H1 (cell line): ENCODE data around the gene UPF1. TPM values are rescaled to one million over a fixed set of nuclear protein-coding genes. Genes with fewer than 3 reads are reported as not detected.
A peak's percentile ranks its signal among the peaks of the same experiment; 100 is the strongest.

Experiments
- CTCF ChIA-PET: fragments of 300-600 bp; sonication (Branson Sonifier 250); formaldehyde crosslinking; loops from one replicate; lab custom pipeline; 2021; ENCODE audit not compliant: partially characterized antibody; lab: Charles Lee
- POLR2A ChIA-PET: fragments of 300-600 bp; sonication (Branson Sonifier 250); formaldehyde crosslinking; loops from one replicate; lab custom pipeline; 2021; ENCODE audit warnings: inconsistent platforms; ENCODE audit not compliant: partially characterized antibody; lab: Charles Lee
- DNase-seq, 2 experiments: peaks; one replicate each; pipeline versions ENCODE4 v3.0.0 to v3.0.0-alpha.2; 2010 to 2022; ENCODE audit warnings: low spot score in 2 of 2, low read depth in 1 of 2, mixed read lengths in 1 of 2
- FAIRE-seq: peaks from 2 replicates; lab custom pipeline; 2011; peaks lifted over from hg19 to GRCh38; lab: Jason Lieb, UNC
- H2AFZ ChIP-seq: 2 replicates; pipeline ENCODE4 v1.8.1; 2012; ENCODE audit warnings: low read length, inconsistent platforms
- H2AK5ac ChIP-seq: 2 replicates; pipeline ENCODE4 v1.6.1; 2013; ENCODE audit warnings: low read depth, low read length
- H2BK120ac ChIP-seq: replicated peaks from 2 replicates; pipeline ENCODE3; 2013; ENCODE audit warnings: low read depth, low read length, inconsistent platforms
- H2BK12ac ChIP-seq: 2 replicates; pipeline ENCODE4 v1.6.1; 2013; ENCODE audit warnings: low read depth, low read length
- H2BK15ac ChIP-seq: 2 replicates; pipeline ENCODE4 v1.6.1; 2013; ENCODE audit warnings: low read length
- H2BK20ac ChIP-seq: 2 replicates; pipeline ENCODE4 v1.6.1; 2013; ENCODE audit warnings: low read length
- H2BK5ac ChIP-seq: 2 replicates; pipeline ENCODE4 v1.6.1; 2013; ENCODE audit warnings: low read depth, low read length
- H3K14ac ChIP-seq: 2 replicates; pipeline ENCODE4 v1.6.1; 2013; ENCODE audit warnings: inconsistent platforms; ENCODE audit not compliant: insufficient read length
- H3K18ac ChIP-seq: 2 replicates; pipeline ENCODE4 v1.6.1; 2013; ENCODE audit warnings: low read length; ENCODE audit errors: extremely low read depth
- H3K23ac ChIP-seq: 2 replicates; pipeline ENCODE4 v1.6.1; 2013; ENCODE audit warnings: inconsistent platforms; ENCODE audit not compliant: insufficient read length
- H3K23me2 ChIP-seq: 2 replicates; pipeline ENCODE4 v1.6.1; 2013; ENCODE audit warnings: low read depth, low read length
- H3K27ac ChIP-seq: 2 replicates; pipeline ENCODE4 v1.6.1; 2011; ENCODE audit warnings: low read depth, low read length, inconsistent platforms
- H3K27me3 ChIP-seq, 4 experiments: replicated peaks in 1 of 4; 1 replicate in 1 of 4; 2 replicates in 3 of 4; pipeline versions ENCODE4 v1.6.1 to v1.8.1; 2011 to 2013; ENCODE audit warnings: low read length in 3 of 4, mild to moderate bottlenecking in 3 of 4, inconsistent platforms in 2 of 4, mixed read lengths in 2 of 4, moderate library complexity in 1 of 4; ENCODE audit not compliant: control insufficient read depth in 3 of 4, insufficient read depth in 3 of 4; ENCODE audit errors: extremely low read depth in 1 of 4
- H3K36me3 ChIP-seq, 4 experiments: 2 replicates each; pipeline versions ENCODE4 v1.6.1 to v1.8.1; 2011 to 2013; ENCODE audit warnings: mild to moderate bottlenecking in 4 of 4, low read length in 3 of 4, moderate library complexity in 2 of 4, control low read depth in 1 of 4, inconsistent platforms in 1 of 4; ENCODE audit not compliant: insufficient read depth in 4 of 4, control insufficient read depth in 2 of 4
- H3K4ac ChIP-seq: replicated peaks from 2 replicates; pipeline ENCODE3; 2013; ENCODE audit warnings: low read length, low read depth, mixed read lengths, inconsistent platforms; ENCODE audit not compliant: insufficient read length
- H3K4me1 ChIP-seq, 4 experiments: replicated peaks in 1 of 4; 1 replicate in 1 of 4; 2 replicates in 3 of 4; pipeline versions ENCODE4 v1.6.1 to v1.8.1; 2011 to 2013; ENCODE audit warnings: low read length in 3 of 4, inconsistent platforms in 2 of 4, mixed read lengths in 1 of 4; ENCODE audit not compliant: insufficient read depth in 4 of 4, control insufficient read depth in 3 of 4
- H3K4me2 ChIP-seq, 2 experiments: 2 replicates each; pipeline versions ENCODE4 v1.6.1 to v1.8.1; 2011 to 2013; ENCODE audit warnings: low read depth in 2 of 2, low read length in 2 of 2, control low read depth in 1 of 2, inconsistent platforms in 1 of 2, mild to moderate bottlenecking in 1 of 2; ENCODE audit not compliant: insufficient read depth in 1 of 2
- H3K4me3 ChIP-seq, 4 experiments: fragments of 200-600, 300-600 bp in 1 of 4; sonication (generic), shearing (Covaris generic), sonication (Bioruptor Twin) in 1 of 4; 2 replicates each; pipeline versions ENCODE4 v1.5.1 to v1.8.1; 2011 to 2016; ENCODE audit warnings: low read length in 4 of 4, low read depth in 3 of 4, control low read depth in 2 of 4, inconsistent platforms in 2 of 4, mild to moderate bottlenecking in 2 of 4, mixed read lengths in 1 of 4, moderate library complexity in 1 of 4; ENCODE audit not compliant: insufficient read depth in 2 of 4; ENCODE audit errors: extremely low read depth in 1 of 4
- H3K56ac ChIP-seq: replicated peaks from 2 replicates; pipeline ENCODE3; 2013; ENCODE audit warnings: low read depth, mild to moderate bottlenecking, mixed read lengths, low read length, inconsistent platforms; ENCODE audit not compliant: insufficient read length
- H3K79me1 ChIP-seq: 2 replicates; pipeline ENCODE4 v1.6.1; 2013; ENCODE audit warnings: low read depth, low read length, control low read depth
- H3K79me2 ChIP-seq, 2 experiments: 2 replicates each; pipeline versions ENCODE4 v1.6.1 to v1.8.1; 2012 to 2013; ENCODE audit warnings: low read length in 2 of 2, mild to moderate bottlenecking in 2 of 2, inconsistent platforms in 1 of 2; ENCODE audit not compliant: insufficient read depth in 2 of 2, control insufficient read depth in 1 of 2
- H3K9ac ChIP-seq, 4 experiments: replicated peaks in 1 of 4; 1 replicate in 1 of 4; 2 replicates in 3 of 4; pipeline versions ENCODE4 v1.6.1 to v1.8.1; 2011 to 2013; ENCODE audit warnings: low read depth in 3 of 4, low read length in 3 of 4, control low read depth in 2 of 4, mild to moderate bottlenecking in 2 of 4, moderate library complexity in 2 of 4, inconsistent platforms in 1 of 4; ENCODE audit errors: extremely low read depth in 1 of 4
- H3K9me3 ChIP-seq, 2 experiments: 2 replicates each; pipeline versions ENCODE4 v1.6.1 to v1.8.1; 2012 to 2013; ENCODE audit warnings: mild to moderate bottlenecking in 2 of 2, moderate library complexity in 2 of 2, control low read depth in 1 of 2, inconsistent platforms in 1 of 2, low read depth in 1 of 2, low read length in 1 of 2, mixed read lengths in 1 of 2; ENCODE audit not compliant: insufficient read depth in 2 of 2
- H4K20me1 ChIP-seq, 2 experiments: replicated peaks in 1 of 2; 2 replicates each; pipeline versions ENCODE3 to v1.8.1; 2011 to 2013; ENCODE audit warnings: inconsistent platforms in 2 of 2, low read length in 2 of 2, mild to moderate bottlenecking in 1 of 2; ENCODE audit not compliant: insufficient read depth in 2 of 2, control insufficient read depth in 1 of 2
- H4K5ac ChIP-seq: 2 replicates; pipeline ENCODE4 v1.6.1; 2013; ENCODE audit warnings: low read length, low read depth, mixed read lengths, inconsistent platforms; ENCODE audit not compliant: insufficient read length
- H4K8ac ChIP-seq: 2 replicates; pipeline ENCODE4 v1.8.0; 2013; ENCODE audit warnings: mild to moderate bottlenecking, moderate library complexity, low read length, inconsistent platforms; ENCODE audit not compliant: insufficient read depth; ENCODE audit errors: extremely low read depth
- H4K91ac ChIP-seq: replicated peaks from 2 replicates; pipeline ENCODE3; 2013; ENCODE audit warnings: low read length, mixed read lengths, inconsistent platforms; ENCODE audit not compliant: insufficient read length
- CREB1 ChIP-seq: IDR thresholded peaks from 2 replicates; pipeline ENCODE4 v1.6.1; 2012; ENCODE audit warnings: inconsistent platforms
- GTF2F1 ChIP-seq: IDR thresholded peaks from 2 replicates; pipeline ENCODE4 v1.6.1; 2012; ENCODE audit warnings: low read depth, low read length, improper control_type of control experiment, borderline replicate concordance
- KDM4A ChIP-seq: IDR thresholded peaks from one replicate; pipeline ENCODE4 v1.7.1; 2012; ENCODE audit warnings: low read depth, mild to moderate bottlenecking, moderate library complexity, low read length, inconsistent platforms; ENCODE audit not compliant: severe bottlenecking
- NANOG ChIP-seq: IDR thresholded peaks from 2 replicates; pipeline ENCODE4 v1.6.1; 2011; ENCODE audit warnings: low read length, low read depth, mild to moderate bottlenecking, inconsistent platforms; ENCODE audit not compliant: insufficient read depth, poor library complexity, severe bottlenecking
- NRF1 ChIP-seq: IDR thresholded peaks from 2 replicates; pipeline ENCODE4 v1.6.1; 2011; ENCODE audit warnings: mild to moderate bottlenecking, low read depth, low read length, improper control_type of control experiment
- PHF8 ChIP-seq: fragments of 200-600 bp; sonication (generic); conservative IDR thresholded peaks from 2 replicates; pipeline ENCODE4 v1.7.1; 2012; ENCODE audit warnings: low read depth, mild to moderate bottlenecking, inconsistent platforms, low read length, moderate library complexity
- POLR2A ChIP-seq, 2 experiments: IDR thresholded peaks; 1 replicate in 1 of 2; 2 replicates in 1 of 2; pipeline ENCODE4 v1.6.1; 2011; ENCODE audit warnings: low read depth in 2 of 2, low read length in 2 of 2, mild to moderate bottlenecking in 2 of 2; ENCODE audit errors: control extremely low read depth in 1 of 2
- POLR2AphosphoS5 ChIP-seq: IDR thresholded peaks from 2 replicates; pipeline ENCODE4 v1.6.1; 2011; ENCODE audit warnings: low read depth, low read length
- RFX5 ChIP-seq: IDR thresholded peaks from 2 replicates; pipeline ENCODE4 v1.6.1; 2011; ENCODE audit warnings: low read depth, low read length, improper control_type of control experiment, borderline replicate concordance
- SIRT6 ChIP-seq: IDR thresholded peaks from one replicate; pipeline ENCODE4 v1.7.1; 2012; ENCODE audit warnings: low read length, inconsistent platforms
- YY1 ChIP-seq: IDR thresholded peaks from 2 replicates; pipeline ENCODE4 v1.6.1; 2011; ENCODE audit warnings: low read depth, mild to moderate bottlenecking, low read length
- ZNF274 ChIP-seq: IDR thresholded peaks from 2 replicates; pipeline ENCODE4 v1.7.0; 2012; ENCODE audit warnings: low read length, borderline replicate concordance; ENCODE audit errors: extremely low read depth
- WGBS, 2 experiments: shearing (Covaris generic) in 1 of 2; methylation state at CpG; one replicate each; pipeline versions ENCODE4 v1.1.6 to v1.1.7; 2013 to 2015; ENCODE audit warnings: low lambda C conversion rate in 2 of 2, mixed read lengths in 2 of 2, inconsistent platforms in 1 of 2, low coverage in 1 of 2, missing lambda C conversion rate in 1 of 2; ENCODE audit not compliant: insufficient replicate concordance in 2 of 2, insufficient coverage in 1 of 2, insufficient read length in 1 of 2; ENCODE audit errors: extremely low coverage in 1 of 2, missing lambda C conversion rate in 1 of 2; 5-methylcytosine and 5-hydroxymethylcytosine counted together
- polyA plus RNA-seq, 7 experiments: library from polyadenylated mRNA; depleted of rRNA in 3 of 7; stranded (reverse) in 5 of 7; unstranded in 2 of 7; fragments of >200 nt in 5 of 7; fragments of 200-250 nt in 2 of 7; gene quantifications; 1 replicate in 5 of 7; 2 replicates in 1 of 7; 4 replicates in 1 of 7; pipeline versions ENCODE4 v1.2.1 to v1.2.3, GENCODE V29; 2011 to 2013; ENCODE audit warnings: missing spikeins in 2 of 7, mixed read lengths in 2 of 7
- total RNA-seq: library from RNA; stranded (reverse); fragmentation: NEBNext Ultra II Directional; extraction: Animal tissue kit (Norgen Biotek cat#: 25700); gene quantifications from 2 replicates; pipeline ENCODE4 v1.2.1, GENCODE V29; 2021

The UPF1 gene
- total and polyA plus RNA-seq, 2 of the 8 experiments (the other 6 are each of a cell fraction or from before 2014, with no cell fraction given) = 46.4 to 62.0 TPM

DNA sequence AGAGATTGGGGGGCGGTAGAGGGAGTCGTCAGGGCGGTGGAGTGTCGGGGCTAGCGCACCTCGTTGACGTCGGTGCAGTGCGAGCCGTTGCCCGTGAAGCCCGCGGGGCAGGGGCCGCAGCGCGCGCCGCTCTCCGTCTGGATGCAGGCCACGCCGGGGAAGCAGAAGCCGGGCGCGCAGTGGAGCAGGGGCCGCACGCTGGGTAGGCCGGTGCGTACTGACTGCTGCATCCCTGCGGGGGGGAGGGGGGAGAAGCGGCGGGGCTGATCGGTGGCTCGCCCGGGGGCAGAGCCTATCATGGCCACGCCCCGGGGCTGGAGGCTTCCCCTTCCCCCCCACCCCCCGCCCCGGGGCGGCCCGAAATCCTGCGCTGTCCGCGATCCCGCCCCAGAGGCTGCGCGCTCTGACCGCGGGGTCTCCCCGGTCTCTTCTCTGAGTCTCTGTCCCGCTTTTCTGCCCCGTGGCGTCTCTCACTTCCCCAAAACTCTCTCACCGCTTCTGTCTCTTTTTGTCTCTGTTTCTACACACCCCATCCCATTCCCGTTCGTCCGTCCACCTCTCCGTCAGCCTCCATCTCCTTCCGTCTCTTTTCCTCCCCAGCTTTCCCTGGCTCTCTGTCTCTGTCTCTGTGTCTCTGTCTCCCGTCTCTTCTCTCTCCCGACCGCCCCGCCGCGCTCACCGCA lies 41.7 kb upstream of the UPF1 start:
- FAIRE-seq = no peak
- H2AFZ ChIP-seq = no peak overlapping the region
- no peak overlapping the region for H3K14ac ChIP-seq
- no peak overlapping the region for H4K91ac ChIP-seq
- ChIA-PET POLR2A (interaction anchor here (0.6 to 1.3 kb wide), 5 partner anchors 9 to 194 kb away, joined by 3 read pairs; no protein-coding TSS in a partner anchor), CTCF (interaction anchor here (1.0 kb wide), 1 partner anchor 42 kb away, joined by 4 read pairs; the partner anchor contains the start of gene UPF1)
- no peaks in the 10 kb centered on the region for H3K79me2 ChIP-seq
- H3K18ac ChIP-seq = no peak overlapping the region; the same call in 1 of the 2 replicates
- TF ChIP-seq POLR2A (IDR thresholded peaks at IDR 0.05; ENCODE audit: control extremely low read depth in 1 of 2, low read depth in 2 of 2, low read length in 2 of 2) = no peak
- TF ChIP-seq RFX5 = no peak
- peak; percentile 32; the same call in 1 of the 2 replicates for TF ChIP-seq CREB1
- peak; percentile 53 for TF ChIP-seq KDM4A
- TF ChIP-seq NRF1 = no peak
- peak; percentile 42 for TF ChIP-seq NANOG
- TF ChIP-seq SIRT6 = no peak
- TF ChIP-seq YY1 = no peak
- TF ChIP-seq GTF2F1 = no peak
- TF ChIP-seq POLR2AphosphoS5 = no peak
- TF ChIP-seq PHF8 = no peak
- no peak for TF ChIP-seq ZNF274
- DNase-seq = peak; percentile 27 to 82
- no peak overlapping the region for H2AK5ac ChIP-seq
- WGBS, 2 experiments = 4% methylated on average over 22 of the region's 65 CpGs; no CpG with 5 or more reads in 1 of the 2 experiments
- H2BK15ac ChIP-seq = no peak overlapping the region; the same call in 1 of the 2 replicates
- no peak overlapping the region for H3K27ac ChIP-seq
- H4K8ac ChIP-seq = no peak overlapping the region
- H3K23me2 ChIP-seq = peaks cover 27% of the 10 kb centered on the region
- H3K56ac ChIP-seq = no peak overlapping the region
- no peak overlapping the region for H2BK120ac ChIP-seq
- no peak overlapping the region for H3K23ac ChIP-seq
- H2BK5ac ChIP-seq = no peak overlapping the region
- H4K5ac ChIP-seq = no peak overlapping the region
- peaks cover 84 to 94% (median 93%) of the 10 kb centered on the region in 4 experiments for H3K27me3 ChIP-seq
- no peak overlapping the region for H3K4ac ChIP-seq
- H3K4me1 ChIP-seq = peaks cover 3 to 36% (median 19%) of the 10 kb centered on the region in 4 experiments
- no peaks in the 10 kb centered on the region for H3K79me1 ChIP-seq
- H3K4me2 ChIP-seq = peak overlapping the region; percentile 60 to 75
- H4K20me1 ChIP-seq = peaks cover 6 to 29% of the 10 kb centered on the region in 2 experiments
- peak overlapping the region; percentile 75; the same call in 1 of the 2 replicates for H2BK12ac ChIP-seq
- H3K36me3 ChIP-seq = peaks cover 0 to 7% (median 0%) of the 10 kb centered on the region in 4 experiments; a peak in 1 of 8 replicates
- H3K9me3 ChIP-seq = no peaks in the 10 kb centered on the region; a peak in 1 of 4 replicates
- no peak overlapping the region for H3K9ac ChIP-seq
- peak overlapping the region; percentile 15 to 59 (median 36); a peak in 7 of 8 replicates for H3K4me3 ChIP-seq
- H2BK20ac ChIP-seq = no peak overlapping the region
